ENCODE data around the gene TMEM168.

- TF ChIP-seq GATA2 (IDR thresholded peaks at IDR 0.05; ENCODE audit: low read depth, low read length) (no peak), GATA3 (IDR thresholded peaks at IDR 0.05; ENCODE audit: low read depth, low read length) (no peak)
These were observed 30.3 kb downstream of the TMEM168 start for GRCh38 chr7:112759905-112760304.
